Gastroesophageal sphincter (tissue), 4 donors: ENCODE data around the gene ATAD2B. TPM values are rescaled to one million over a fixed set of nuclear protein-coding genes. Genes with fewer than 3 reads are reported as not detected.

Experiments
- ATAC-seq: fragments of 150-250 bp; one replicate; pipeline ENCODE4 v1.9.1; 2016; ENCODE audit warnings: mild to moderate bottlenecking, moderate library complexity
- H3K27ac ChIP-seq, 4 donors: fragments of 200-600 bp; sonication (generic) in 3 of 4; 1 replicate in 3 of 4; 2 replicates in 1 of 4; pipeline ENCODE4 v1.5.1; 2016 to 2019
- H3K27me3 ChIP-seq: fragments of 200-600 bp; sonication (generic); one replicate; pipeline ENCODE4 v1.5.1; 2019
- H3K36me3 ChIP-seq, 2 donors: fragments of 200-600 bp; sonication (generic); one replicate each; pipeline ENCODE4 v1.5.1; 2019; ENCODE audit warnings: control low read depth in 1 of 2
- H3K4me1 ChIP-seq, 3 donors: fragments of 200-600 bp; sonication (generic); 1 replicate in 2 of 3; 2 replicates in 1 of 3; pipeline ENCODE4 v1.5.1; 2016 to 2019; ENCODE audit warnings: control low read depth in 2 of 3
- H3K4me3 ChIP-seq, 2 donors: fragments of 200-600 bp; sonication (generic); one replicate each; pipeline ENCODE4 v1.5.1; 2019; ENCODE audit warnings: mild to moderate bottlenecking in 1 of 2, moderate library complexity in 1 of 2
- H3K9me3 ChIP-seq, 3 donors: fragments of 200-600 bp; sonication (generic); one replicate each; pipeline ENCODE4 v1.5.1; 2017 to 2019; ENCODE audit warnings: control low read depth in 2 of 3
- CTCF ChIP-seq, 4 experiments: fragments of 200-600 bp in 2 of 4; fragments of 450-650 bp in 2 of 4; sonication (generic) in 1 of 4; IDR thresholded peaks; one replicate each; pipeline ENCODE4 v1.5.1; 2017 to 2019; ENCODE audit warnings: antibody characterized with exemption in 4 of 4, mild to moderate bottlenecking in 2 of 4, moderate library complexity in 2 of 4
- EP300 ChIP-seq: sonication (generic); formaldehyde crosslinking; IDR thresholded peaks from one replicate; pipeline ENCODE4 v1.6.1; 2017; ENCODE audit warnings: antibody characterized with exemption, mild to moderate bottlenecking
- POLR2A ChIP-seq, 2 donors: fragments of 450-650 bp; IDR thresholded peaks; one replicate each; pipeline ENCODE4 v1.6.1; 2017; ENCODE audit warnings: antibody characterized with exemption in 2 of 2, mild to moderate bottlenecking in 2 of 2, moderate library complexity in 1 of 2
- POLR2AphosphoS5 ChIP-seq: sonication (generic); formaldehyde crosslinking; IDR thresholded peaks from one replicate; pipeline ENCODE4 v1.6.1; 2017; ENCODE audit warnings: antibody characterized with exemption
- WGBS, 2 donors: methylation state at CpG; one replicate each; pipeline ENCODE4 v1.1.5; 2018; ENCODE audit warnings: low coverage in 1 of 2; 5-methylcytosine and 5-hydroxymethylcytosine counted together
- total RNA-seq, 4 donors: library from RNA; depleted of rRNA; stranded (reverse); fragments of >200 nt; gene quantifications; one replicate each; pipeline ENCODE4 v1.1.0, GENCODE V29; 2016

Gene ATAD2B
- total RNA-seq, 4 donors from 2014 or later = 10.4 to 36.1 (median 16.8) TPM

GRCh38 chr2:23827287-23827686, 99.6 kb downstream of the ATAD2B start:
- no peak overlapping the region for H3K27ac ChIP-seq
- H3K4me1 ChIP-seq = peaks cover 0 to 5% (median 0%) of the 10 kb centered on the region in 3 donors
- ATAC-seq = no peak
- H3K27me3 ChIP-seq = no peaks in the 10 kb centered on the region
- peaks cover 0 to 16% of the 10 kb centered on the region in 2 donors for H3K36me3 ChIP-seq
- H3K9me3 ChIP-seq = no peaks in the 10 kb centered on the region
- H3K4me3 ChIP-seq = no peak overlapping the region
- TF ChIP-seq EP300 (no peak), POLR2A (IDR thresholded peaks at IDR 0.05) (no peak), CTCF (IDR thresholded peaks at IDR 0.05) (no peak), POLR2AphosphoS5 (no peak)
- 79 to 88% methylated on average over 1 of the region's 1 CpG for WGBS, 2 donors

- Histone ChIP-seq H3K9me3 (no peaks in the 10 kb centered on the region), H3K4me1 (peaks cover 0 to 5% (median 0%) of the 10 kb centered on the region in 3 donors), H3K27ac (no peak overlapping the region), H3K4me3 (no peak overlapping the region), H3K36me3 (peaks cover 0 to 21% of the 10 kb centered on the region in 2 donors), H3K27me3 (no peaks in the 10 kb centered on the region)
- ATAC-seq = no peak
- 74 to 90% methylated on average over 3 of the region's 3 CpGs for WGBS, 2 donors
- no peak for TF ChIP-seq EP300
- TF ChIP-seq POLR2A (IDR thresholded peaks at IDR 0.05) = no peak
- TF ChIP-seq CTCF (IDR thresholded peaks at IDR 0.05) = no peak
- no peak for TF ChIP-seq POLR2AphosphoS5
Observed at GRCh38 chr2:23826771-23827170, 100.2 kb downstream of the ATAD2B start.

- 78 to 83% methylated on average over 2 of the region's 2 CpGs for WGBS, 2 donors
- no peak for ATAC-seq
Observed at GRCh38 chr2:23826040-23826439, 100.9 kb downstream of the ATAD2B start.

GRCh38 chr2:23824777-23825212, 102.1 kb downstream of the ATAD2B start:
- Histone ChIP-seq H3K9me3 (no peaks in the 10 kb centered on the region), H3K27me3 (no peaks in the 10 kb centered on the region), H3K4me1 (peaks cover 0 to 5% (median 0%) of the 10 kb centered on the region in 3 donors), H3K36me3 (peaks cover 0 to 23% of the 10 kb centered on the region in 2 donors), H3K4me3 (no peak overlapping the region), H3K27ac (no peak overlapping the region)
- 0% methylated on average over 1 to 2 of the region's 2 CpGs for WGBS, 2 donors
- TF ChIP-seq EP300 (no peak), CTCF (IDR thresholded peaks at IDR 0.05) (peak; percentile 59 to 72 (median 64))
- ATAC-seq = no peak

More at GRCh38 chr2:23826040-23826439, 100.9 kb downstream of the ATAD2B start:
- Histone ChIP-seq H3K4me1 (peaks cover 0 to 5% (median 0%) of the 10 kb centered on the region in 3 donors), H3K27me3 (no peaks in the 10 kb centered on the region), H3K27ac (no peak overlapping the region), H3K9me3 (no peaks in the 10 kb centered on the region), H3K36me3 (peaks cover 0 to 23% of the 10 kb centered on the region in 2 donors), H3K4me3 (no peak overlapping the region)
- no peak for TF ChIP-seq EP300
- no peak for TF ChIP-seq POLR2AphosphoS5
- no peak for TF ChIP-seq POLR2A (IDR thresholded peaks at IDR 0.05)
- no peak for TF ChIP-seq CTCF (IDR thresholded peaks at IDR 0.05)

GRCh38 chr2:23823863-23824262, 103.1 kb downstream of the ATAD2B start:
- no peak overlapping the region for H3K4me3 ChIP-seq
- TF ChIP-seq CTCF (IDR thresholded peaks at IDR 0.05) = no peak
- TF ChIP-seq POLR2A (IDR thresholded peaks at IDR 0.05) = no peak
- TF ChIP-seq POLR2AphosphoS5 = no peak
- no peak for TF ChIP-seq EP300
- WGBS, 2 donors = 56 to 69% methylated on average over 3 to 4 of the region's 4 CpGs
- no peaks in the 10 kb centered on the region for H3K27me3 ChIP-seq
- ATAC-seq = no peak
- peaks cover 0 to 5% (median 0%) of the 10 kb centered on the region in 3 donors for H3K4me1 ChIP-seq
- H3K36me3 ChIP-seq = peaks cover 0 to 26% of the 10 kb centered on the region in 2 donors
- H3K9me3 ChIP-seq = no peaks in the 10 kb centered on the region
- H3K27ac ChIP-seq = no peak overlapping the region
